D721Med (cell line): ENCODE results near the gene FAM151A.

Experiments used
- DNase-seq: peaks from one replicate; pipeline ENCODE4 v3.0.0; 2011; ENCODE audit warnings: low spot score; ENCODE audit not compliant: insufficient read length
- FAIRE-seq: peaks from 2 replicates; lab custom pipeline; 2011; peaks lifted over from hg19 to GRCh38; lab: Jason Lieb, UNC
- TF ChIP-seq, protein P1 (sequence below): IDR thresholded peaks from 2 replicates; pipeline ENCODE4 v1.5.1; 2012; ENCODE audit warnings: mild to moderate bottlenecking, control low read depth; ENCODE audit not compliant: insufficient read depth; ENCODE audit errors: missing control alignments

FAM151A gene

GRCh38 chr1:54601730-54602129 lies 21.6 kb downstream of the FAM151A start:
- FAIRE-seq = no peak
- TF ChIP-seq, protein P1, sequence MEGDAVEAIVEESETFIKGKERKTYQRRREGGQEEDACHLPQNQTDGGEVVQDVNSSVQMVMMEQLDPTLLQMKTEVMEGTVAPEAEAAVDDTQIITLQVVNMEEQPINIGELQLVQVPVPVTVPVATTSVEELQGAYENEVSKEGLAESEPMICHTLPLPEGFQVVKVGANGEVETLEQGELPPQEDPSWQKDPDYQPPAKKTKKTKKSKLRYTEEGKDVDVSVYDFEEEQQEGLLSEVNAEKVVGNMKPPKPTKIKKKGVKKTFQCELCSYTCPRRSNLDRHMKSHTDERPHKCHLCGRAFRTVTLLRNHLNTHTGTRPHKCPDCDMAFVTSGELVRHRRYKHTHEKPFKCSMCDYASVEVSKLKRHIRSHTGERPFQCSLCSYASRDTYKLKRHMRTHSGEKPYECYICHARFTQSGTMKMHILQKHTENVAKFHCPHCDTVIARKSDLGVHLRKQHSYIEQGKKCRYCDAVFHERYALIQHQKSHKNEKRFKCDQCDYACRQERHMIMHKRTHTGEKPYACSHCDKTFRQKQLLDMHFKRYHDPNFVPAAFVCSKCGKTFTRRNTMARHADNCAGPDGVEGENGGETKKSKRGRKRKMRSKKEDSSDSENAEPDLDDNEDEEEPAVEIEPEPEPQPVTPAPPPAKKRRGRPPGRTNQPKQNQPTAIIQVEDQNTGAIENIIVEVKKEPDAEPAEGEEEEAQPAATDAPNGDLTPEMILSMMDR = no peak
- DNase-seq = no peak

GRCh38 chr1:54600947-54601721 lies 22.2 kb downstream of the FAM151A start:
- TF ChIP-seq, protein P1 = no peak
- FAIRE-seq (no peak), DNase-seq (no peak)

- FAIRE-seq (no peak), DNase-seq (no peak)
- TF ChIP-seq, protein P1 = no peak
Observed at GRCh38 chr1:54599211-54599823, 24.0 kb downstream of the FAM151A start.

DNA sequence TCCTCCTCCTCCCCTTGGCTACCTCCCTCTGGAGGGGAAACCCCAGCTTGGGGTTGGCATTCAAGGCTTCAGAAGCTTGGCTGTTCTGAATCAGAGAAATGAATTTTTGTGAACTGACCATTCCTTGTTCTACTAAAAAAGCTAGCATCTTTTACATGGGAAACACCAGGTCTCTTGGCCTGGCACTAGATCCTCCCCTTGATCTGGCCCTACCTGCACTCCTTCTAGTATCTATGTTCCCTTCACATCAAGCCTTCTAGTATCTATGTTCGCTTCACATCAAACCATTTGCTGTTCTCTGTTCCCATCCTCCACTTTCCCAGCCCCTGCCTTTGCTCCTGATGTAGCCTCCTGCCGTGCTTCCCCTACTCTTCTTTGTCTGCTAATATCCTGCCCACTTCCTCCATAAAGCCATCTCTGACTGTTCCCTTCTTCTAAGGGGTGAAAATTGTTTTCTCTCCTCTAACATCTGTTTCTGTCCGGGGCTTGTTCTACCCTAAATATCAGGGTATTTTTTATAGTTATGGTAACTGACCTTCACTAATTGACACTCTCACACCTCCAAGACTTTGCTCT lies 25.8 kb downstream of the FAM151A start:
- no peak for FAIRE-seq
- no peak for DNase-seq
- TF ChIP-seq, protein P1 = no peak

DNA sequence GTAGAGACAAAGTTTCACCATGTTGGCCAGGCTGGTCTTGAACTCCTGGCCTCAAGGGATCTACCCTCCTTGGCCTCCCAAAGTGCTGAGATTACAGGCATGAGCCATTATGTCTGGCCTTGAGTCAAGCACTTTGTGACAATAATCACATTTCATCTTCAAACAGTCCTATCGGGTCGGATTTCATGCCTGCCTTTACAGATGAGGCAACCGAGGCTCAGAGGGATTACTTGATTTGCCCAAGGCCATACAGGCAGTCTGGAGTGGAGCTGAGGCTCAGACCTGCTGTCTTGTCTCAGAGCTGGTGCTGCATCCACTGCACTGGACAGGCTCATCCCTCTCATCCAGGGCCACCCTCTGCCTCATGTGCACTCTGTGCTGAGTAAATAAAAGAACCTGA lies 26.6 kb downstream of the FAM151A start:
- DNase-seq = no peak
- TF ChIP-seq, protein P1 = no peak
- no peak for FAIRE-seq

- FAIRE-seq (no peak), DNase-seq (no peak)
- TF ChIP-seq, protein P1 = no peak
Observed at GRCh38 chr1:54595956-54596498, 27.3 kb downstream of the FAM151A start.
